NCI-H2227 treated with DMSO at 0.1 percent for 48 hours (cell line): ENCODE data around the gene PSAP.
A peak's percentile ranks its signal among the peaks of the same experiment; 100 is the strongest.
"Not testable (repeated sequence)": the region's sequence is repeated elsewhere in the genome, so short reads cannot be mapped to it uniquely, and the experiment has no call there.

Experiments
- DNase-seq: peaks from one replicate; lab custom pipeline; 2025; lab: John Stamatoyannopoulos, UW

Gene PSAP

DNA sequence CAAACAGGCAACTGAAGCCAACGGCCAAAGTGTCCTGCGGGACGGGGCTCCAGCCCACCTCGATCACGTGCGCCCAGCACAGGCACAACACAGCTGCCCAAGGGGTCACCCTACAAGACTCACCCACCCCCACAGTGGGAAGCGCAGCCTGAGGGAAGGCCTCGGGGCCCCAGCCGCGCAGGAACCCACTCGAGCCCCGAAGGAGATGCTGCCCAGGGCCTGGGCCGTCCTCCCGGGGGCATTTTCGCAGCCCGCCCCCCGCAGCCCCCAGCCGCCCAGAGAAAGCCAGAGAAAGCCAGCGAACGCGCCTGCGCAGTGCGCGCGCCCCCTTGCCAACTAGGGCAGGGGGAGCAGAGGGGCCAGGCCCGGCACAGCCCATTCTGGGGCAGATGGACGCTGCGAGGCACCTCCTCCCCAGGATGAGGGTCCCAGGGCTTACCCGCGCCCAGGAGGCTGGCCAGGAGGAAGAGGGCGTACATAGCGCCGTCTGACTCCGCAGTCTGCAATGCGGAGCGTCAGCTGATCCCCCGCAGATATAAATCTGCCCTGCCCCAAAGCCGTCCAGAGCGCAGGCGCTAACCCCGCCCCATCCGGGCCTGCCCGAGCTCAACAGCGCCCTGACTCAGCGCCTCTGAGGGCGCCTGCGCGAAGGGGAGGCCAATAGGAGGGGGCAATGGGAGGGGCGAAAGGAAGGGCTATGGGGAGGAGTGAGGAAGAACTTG is at the start of gene PSAP:
Gene PSAP, minus strand, starts transcription at position 509 of the 722 bp plus-strand sequence. Its CDS starts 30 bp downstream, at position 479.
- peak; percentile 89 for DNase-seq

DNA sequence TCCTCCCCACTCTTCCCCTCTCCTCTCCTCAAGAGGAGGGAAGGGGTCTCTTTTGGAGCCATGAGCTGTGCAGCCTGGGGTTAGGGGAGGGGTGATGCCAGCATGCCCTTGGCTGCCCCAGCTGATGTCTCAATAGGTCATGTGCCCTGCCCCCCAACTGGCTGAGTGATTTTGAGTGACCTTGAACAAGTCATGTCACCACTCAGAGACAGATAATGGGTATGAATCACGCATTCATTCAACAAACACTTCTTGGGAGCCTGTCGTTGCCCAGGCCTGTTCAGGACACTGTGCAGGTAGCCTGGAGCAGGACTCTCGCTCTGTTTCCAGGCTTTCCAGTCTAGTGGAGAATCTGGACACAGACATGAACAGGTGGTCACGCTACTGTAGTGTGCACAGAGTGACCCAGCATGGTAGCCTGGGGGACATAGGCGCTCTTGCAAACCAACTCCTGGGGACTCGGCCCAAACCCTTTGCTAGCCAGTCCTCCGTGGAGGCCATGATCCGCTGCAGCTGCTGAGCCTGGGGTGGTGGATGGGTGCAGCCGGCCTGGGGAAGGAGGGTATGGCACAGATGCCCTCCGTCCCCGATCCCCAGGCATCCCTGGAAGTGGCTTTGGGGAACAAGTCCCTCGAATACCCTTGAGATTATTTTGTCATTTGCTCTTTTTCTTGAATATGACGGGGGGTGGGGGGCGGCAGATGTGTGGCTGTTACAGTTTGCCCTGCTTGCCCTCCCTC is 49.6 kb upstream of the PSAP start:
- DNase-seq: no peak

DNA sequence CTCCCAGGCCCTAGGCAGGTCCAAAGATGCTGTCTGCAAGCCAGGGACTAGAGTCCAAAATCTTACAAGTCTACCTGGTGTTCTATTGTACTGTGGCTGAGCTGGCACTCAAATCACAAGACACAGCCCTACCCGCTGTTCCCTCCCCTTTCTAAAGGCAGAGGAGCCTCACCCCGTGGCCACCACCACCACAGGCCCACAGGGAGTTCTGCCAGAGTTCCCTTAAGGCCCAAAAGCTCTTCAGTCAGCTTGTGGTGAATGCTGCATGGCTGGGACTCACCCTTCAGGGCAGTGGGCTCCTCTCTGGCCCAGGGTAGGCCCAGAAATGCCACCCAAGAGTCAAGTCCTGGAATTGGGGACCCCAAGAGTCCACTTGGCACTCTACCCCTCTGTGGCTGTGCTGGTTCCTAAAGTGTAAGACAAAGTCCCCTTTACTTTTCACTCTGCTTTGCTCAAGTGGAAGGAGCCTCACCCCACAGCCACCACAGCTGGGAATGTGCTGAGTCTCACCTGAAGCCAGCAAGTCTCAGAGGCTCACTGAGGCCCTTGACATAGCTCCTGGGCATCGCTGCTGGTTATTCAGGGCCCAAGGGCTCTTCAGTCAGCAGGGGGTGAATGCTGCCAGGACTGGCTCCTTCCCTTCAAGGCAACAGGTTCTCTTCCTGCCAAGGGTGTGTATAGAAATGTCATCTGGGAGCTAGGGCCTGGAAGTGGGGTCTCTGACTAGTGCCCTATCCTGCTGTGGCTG is 48.8 kb upstream of the PSAP start:
- DNase-seq: no peak

DNA sequence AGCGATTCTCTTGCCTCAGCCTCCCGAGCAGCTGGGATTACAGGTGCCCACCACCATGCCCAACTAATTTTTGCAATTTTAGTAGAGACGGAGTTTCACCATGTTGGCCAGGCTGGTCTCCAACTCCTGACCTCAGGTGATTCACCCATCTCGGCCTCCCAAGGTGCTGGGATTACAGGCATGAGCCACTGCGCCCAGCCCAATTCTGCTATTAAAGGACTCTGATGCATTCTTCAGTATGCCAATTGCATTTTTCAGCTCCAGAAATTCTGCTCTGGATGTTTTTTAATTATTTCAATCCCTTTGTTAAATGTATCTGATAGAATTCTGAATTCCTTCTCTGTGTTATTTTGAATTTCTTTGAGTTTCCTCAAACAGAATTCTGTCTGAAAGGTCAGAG is 47.3 kb upstream of the PSAP start:
- not testable (repeated sequence) for DNase-seq

DNA sequence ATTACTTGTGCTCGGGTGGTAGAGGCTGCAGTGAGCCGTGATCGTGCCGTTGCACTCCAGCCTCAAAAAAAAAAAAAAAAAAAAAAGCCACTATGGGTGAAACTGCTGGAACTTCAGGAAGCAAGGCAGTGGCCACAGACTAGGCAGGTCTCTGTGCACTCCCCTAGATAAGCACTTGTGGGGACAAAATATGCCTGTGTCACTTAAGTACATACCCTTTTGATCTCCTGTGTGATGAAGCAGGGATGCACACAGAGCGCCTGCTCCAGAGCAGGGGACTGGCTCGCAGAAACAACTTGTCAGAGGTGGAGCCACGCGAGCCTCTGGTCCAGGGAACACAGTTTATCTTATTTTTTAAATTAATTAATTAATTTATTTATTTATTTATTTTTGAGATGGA is 42.9 kb upstream of the PSAP start:
- no peak for DNase-seq

DNA sequence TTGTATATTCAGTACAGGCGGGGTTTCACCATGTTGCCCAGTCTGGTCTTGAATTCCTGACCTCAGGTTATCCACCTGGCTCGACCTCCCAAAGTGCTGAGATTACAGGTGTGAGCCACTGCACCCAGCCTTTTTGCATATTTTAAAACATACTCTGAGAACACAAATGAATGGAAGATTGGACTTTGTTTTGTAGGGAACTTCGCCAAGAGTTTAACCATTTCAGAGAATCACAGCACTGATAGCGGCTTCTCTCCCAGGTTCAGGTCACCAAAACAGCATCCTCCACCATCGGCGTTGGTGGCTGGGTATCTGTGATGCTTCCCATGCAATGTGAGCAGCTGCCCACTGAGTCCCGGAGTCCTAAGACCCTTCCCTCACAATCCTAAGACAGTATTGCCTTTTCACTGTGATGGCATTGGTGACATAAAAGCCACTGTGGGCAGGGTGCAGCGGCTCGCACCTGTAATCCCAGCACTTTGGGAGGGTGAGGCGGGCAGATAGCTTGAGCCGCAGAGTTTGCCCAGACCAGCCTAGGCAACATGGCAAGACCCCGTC is 42.3 kb upstream of the PSAP start:
- no peak for DNase-seq

DNA sequence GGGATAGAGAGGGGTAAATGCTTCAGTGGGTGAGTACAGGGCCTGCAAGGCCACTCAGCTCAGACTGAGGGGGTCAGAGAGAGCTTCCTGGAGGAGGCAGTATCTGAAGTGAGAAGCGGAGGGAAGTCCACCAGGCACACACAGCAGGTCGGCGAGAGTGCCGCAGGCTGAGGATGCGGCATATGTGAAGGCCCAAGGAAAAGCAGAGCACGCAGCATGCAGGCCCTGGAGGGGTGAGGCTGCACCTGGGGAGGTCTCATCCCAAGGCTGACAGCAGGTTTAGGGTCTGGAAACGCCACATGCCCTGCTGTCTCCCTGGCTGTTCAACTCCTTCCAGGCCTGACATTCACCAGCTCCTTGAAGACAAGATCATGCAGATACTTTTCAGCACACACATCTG is 40.4 kb upstream of the PSAP start:
- DNase-seq: no peak

DNA sequence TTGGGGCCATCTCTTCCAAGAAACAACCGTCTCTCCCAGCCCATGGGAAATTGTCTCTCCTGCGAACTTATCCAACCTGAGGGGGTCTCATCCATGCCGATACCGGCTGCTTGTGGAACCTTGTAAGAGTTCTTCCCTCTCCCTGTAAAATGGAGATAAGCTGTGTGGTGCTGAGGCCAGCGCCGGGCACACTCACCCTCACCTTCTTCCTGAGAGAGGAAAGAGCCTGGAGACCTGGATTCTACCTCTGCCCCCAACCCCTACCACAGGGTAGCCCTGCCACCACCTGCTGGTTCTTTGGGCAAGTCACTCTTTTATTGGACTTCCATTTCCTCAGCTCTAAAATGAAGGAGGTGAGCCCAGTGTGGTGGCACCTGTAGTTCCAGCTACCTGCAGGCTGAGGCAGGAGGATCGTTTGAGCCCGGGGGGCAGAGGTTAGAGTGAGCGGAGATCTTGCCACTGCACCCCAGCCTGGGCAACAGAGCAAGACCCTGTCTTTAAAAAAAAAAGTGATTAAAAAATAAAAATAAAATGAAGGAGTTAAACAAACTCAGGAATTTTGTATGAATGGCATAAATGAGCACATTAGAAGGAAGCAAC is 38.4 kb upstream of the PSAP start:
- DNase-seq: no peak

DNA sequence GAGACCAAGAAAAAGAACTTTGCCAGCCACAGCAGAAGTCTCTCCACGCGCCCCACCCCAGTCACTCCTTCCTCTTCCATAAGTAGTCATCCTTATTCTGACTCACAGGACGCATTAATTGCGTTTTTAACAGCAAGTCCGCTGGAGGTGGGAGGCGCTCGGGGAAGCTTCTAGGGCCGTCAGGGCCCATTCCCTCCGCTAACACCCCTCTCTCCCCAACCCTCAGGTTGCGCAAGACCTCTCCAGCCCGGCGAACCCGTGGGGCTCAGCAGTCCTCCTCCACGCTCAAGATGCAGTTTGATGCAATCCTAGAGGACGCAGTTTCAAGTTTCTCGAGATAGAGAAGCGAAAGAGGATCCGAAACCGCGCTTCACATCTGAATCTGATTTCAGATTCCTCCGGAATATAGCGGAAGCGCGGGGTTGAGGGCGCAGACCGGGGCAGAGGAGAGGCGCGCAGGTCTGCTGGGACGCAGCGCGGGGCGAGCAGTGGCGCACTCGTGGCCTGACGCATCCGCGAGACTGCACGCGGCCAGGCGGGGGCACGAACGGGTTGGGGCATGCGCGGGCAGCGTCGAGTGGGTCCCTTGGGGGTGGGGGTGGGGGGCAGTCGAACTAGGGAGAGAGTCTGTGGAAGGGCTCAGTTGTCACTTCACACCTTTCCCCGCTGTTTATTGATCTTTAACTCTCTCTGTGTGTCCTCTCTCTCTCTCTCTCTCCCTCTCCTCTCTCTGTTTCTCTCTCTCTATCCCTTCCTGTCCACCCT is 37.8 kb upstream of the PSAP start:
- DNase-seq: peak; percentile 22

DNA sequence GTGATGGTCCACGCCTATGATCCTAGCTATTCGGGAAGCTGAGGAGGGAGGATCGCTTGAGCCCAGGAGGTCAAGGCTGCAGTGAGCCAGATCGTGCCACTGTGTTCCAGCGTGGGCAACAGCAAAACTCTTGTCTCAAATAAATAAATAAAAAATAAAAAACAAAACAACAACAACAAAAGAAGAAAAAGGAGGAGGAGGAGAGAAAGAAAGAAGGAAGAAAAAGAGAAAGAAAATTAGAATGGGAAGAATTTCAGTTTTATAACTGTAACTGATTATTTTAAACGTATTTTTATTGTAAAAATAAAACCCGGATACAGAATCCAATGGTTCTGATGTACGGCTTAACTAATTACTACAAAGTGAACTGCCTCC is 37.2 kb upstream of the PSAP start:
- DNase-seq: no peak

DNA sequence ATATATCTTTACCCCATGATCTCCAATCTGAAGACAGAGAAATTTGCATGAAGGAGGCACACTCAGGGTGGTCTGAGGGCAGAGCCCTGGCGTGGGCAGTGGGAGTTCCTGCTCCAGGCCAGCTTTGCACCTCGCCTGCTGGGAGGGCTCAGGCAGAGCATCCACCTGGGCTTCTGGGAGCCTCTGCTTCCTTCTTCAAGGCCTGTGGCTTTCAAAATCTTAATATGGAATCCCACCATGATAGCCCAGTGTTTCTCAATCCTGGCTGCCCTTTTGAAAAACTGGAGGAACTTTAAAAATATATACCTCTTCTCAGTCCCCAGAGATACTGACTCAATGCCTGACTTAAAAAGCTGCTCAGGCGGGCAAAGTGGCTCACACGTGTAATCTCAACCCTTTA is 36.7 kb upstream of the PSAP start:
- no peak for DNase-seq

DNA sequence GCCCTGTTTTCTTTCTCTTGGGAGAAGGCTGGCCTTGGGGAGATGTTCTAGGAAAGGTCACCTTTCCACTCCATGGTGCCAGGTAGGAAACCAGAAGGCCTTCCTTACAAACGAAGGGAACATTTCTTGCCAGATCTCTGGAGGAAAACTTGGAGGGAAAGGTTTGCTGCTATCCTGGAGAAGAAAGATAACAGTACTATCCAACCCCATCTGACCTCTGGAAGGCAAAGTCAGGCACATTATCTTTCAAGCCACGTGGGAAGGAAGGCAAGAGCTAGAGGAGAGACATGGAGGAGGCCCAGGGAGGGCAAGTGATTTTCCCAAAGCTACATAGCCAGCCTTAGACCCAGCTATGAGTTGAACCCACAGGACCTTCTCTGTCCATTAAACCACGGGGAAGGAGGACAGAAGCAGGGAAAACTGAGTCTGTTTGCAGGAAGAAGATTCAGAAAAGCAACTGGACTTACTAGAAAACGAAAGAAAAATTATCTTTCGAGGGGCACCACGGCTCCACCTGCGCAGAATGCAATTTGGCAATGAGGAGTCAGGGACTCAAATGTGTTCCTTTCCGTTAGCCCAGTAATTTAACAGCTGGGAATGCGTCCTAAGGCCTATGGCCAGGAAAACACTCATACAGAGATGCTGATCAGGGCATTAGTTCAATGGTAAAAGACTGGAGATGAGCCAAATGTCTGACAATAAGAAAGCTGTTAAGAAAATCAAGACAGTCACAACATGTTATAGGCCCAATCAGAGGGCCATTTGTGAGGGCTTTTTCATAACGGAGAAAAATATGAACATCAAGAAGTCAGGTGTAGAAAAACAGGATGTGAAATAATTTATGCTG is 32.0 kb upstream of the PSAP start:
- no peak for DNase-seq

DNA sequence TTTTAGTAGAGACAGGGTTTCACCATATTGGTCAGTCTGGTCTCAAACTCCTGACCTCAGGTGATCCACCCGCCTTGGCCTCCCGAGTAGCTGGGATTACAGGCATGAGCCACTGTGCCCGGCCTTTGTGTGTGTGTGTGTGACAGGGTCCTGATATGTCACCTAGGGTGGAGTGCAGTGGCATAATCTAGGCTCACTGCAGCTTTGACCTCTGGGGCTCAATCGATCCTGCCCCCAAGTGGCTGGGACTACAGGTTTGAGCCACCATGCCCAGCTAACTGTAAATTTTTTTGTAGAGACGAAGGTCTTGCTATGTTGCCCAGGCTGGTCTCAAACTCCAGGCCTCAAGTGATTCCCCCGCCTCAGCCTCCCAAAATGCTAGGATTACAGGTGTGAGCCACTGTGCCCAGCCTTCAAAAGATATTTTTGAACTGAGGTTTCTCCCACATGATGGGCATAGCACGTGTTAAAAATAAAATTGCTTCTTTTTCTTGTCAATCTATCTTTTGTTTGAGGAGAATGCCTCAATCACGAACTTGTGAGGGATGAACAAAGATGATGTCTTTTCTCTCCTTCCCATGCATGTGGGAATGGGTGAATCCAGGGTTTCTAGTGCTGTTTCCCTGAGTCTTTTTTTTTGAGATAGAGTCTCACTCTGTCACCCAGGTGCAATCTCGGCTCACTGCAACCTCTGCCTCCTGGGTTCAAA is 30.8 kb upstream of the PSAP start:
- no peak for DNase-seq

DNA sequence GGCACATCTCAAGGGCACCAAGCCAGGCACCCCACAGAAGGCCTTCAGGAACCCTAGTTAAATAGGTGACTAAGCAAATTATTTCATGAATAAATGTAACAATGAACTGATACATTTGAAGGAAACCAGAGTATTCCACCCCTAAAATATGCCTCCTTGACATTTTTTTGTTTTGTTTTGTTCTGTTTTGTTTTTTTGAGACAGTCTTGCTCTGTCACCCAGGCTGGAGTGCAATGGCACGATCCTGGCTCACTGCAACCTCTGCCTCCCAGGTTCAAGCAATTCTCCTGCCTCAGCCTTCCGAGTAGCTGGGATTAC is 30.2 kb upstream of the PSAP start:
- DNase-seq: not testable (repeated sequence)

DNA sequence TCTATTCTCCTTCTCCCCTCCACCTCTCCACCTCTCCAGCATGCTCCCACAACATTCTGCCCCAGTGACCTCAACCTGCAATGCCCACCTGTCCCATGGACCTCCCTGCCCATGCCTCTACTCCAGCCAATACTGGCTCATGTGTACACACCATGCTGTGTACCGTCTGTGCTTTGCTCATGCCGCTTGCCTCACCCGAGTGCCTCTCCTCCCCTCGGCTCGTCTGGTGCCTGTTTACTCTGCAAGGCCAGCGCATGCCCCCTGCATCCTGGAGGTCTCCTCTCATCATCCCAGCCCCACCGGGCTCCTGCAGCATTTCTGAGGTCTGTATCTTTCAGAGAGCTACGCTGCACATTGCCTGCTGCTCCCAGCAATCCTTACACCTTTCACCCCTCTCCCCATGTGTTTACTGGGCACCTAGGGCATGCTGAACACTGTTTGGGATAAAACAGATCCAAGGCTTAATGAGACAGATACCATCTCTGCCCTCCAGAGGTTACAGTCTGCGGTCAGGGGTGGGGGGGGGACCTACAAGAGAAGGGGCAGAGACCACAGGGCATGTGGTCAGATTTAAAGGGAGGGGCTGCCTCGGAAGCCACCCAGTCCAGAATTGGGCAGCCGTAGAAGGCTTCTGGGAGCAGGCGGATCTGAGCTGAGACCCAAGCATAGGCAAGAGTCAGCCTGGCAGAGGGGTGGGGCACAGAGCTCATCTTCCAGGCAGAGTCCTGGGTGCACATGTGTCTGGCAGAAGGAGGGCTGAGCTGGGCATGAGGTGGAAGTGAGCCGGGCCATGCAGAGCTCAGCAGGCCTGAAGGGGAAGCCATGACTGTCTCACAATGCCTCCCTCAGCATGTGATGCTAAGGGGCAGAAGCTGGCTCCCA is 29.6 kb upstream of the PSAP start:
- no peak for DNase-seq

DNA sequence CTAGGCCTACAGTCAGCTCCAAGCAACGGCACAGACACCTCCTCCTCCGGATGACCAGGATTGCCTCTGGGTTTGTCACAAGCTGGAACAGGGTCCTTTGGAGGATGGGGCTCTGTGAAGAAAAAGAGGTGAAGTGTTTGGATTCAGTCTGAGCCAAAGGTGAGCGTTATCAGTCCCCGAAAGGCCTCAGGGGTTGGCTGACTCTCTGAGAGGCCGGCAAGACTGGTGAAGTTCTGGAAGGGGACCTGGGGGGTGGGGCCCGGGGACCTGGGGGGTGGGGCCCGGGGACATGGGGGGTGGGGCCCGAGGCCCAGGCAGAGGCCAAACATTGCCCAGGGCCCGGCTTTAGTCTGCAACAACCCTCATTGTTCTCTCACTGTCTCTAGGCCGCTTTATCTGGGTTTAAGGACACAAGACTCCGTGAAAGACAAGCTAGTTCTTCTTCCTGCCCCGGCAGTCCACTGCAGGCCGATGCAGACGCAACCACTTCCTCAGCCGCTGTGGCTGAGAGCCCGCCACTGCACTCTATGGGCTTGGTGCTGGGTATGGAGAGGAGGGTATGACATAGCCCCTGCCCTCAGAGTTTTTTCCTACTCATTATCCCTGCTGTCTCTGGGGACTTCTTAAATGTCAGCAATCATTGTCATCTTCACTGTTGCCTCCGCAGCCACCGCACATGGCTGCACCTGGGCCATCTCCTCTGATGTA is 27.4 kb upstream of the PSAP start:
- DNase-seq: no peak

DNA sequence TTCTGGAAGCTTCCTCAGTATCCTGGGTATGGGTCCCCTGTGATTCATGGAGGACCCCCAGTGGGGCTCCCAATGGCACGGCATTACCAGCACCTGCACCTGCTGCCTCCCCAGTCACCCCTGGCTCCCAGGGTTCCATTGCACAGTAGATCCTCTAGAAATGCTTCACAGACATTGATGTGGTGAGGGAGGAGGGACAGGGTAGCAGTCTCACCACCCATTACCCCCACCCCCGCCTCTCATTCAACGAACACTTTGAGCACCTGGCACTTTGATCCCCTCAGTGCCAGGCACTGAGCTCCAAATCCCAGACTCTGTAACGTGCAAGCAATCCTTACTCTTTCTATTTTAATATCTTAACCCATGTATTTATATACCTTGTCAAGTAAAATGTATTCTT is 26.8 kb upstream of the PSAP start:
- DNase-seq: no peak

DNA sequence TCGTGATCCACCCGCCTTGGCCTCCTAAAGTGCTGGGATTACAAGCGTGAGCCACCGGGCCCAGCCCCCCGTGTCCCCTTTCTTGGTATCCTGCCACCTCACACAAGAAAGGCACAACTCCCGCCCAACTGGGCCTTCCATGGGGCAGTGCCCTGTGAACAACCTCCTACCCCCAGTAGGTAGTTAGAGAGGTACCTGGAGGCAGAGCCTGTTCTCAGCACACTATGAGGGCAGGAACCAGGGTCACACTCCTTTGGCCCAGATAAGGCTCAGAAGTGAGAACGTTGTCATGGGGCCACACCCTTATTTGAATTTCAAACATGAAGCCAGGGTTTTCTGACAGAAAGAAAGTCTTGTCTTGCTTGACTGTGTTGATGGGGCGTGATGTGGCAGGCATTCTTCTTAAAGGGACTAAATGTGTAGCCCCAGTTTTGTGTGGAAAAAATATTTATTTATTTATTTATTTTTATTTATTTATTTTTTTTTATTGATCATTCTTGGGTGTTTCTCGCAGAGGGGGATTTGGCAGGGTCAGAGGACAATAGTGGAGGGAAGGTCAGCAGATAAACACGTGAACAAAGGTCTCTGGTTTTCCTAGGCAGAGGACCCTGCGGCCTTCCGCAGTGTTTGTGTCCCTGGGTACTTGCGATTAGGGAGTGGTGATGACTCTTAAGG is 23.8 kb upstream of the PSAP start:
- not testable (repeated sequence) for DNase-seq
